A549 (cell line): ENCODE results near the gene SCYL2. TPM values are rescaled to one million over a fixed set of nuclear protein-coding genes. Genes with fewer than 3 reads are reported as not detected.

ENCODE experiments used
- ATAC-seq, 2 experiments: fragments of 200-7000 bp in 1 of 2; fragments of >200 bp in 1 of 2; cut with Nextera tagmentation in 1 of 2; cut with Tn5 transposase in 1 of 2; 3 replicates each; pipeline versions ENCODE4 v1.8.0 to v1.9.1; 2018 to 2020; ENCODE audit warnings: mild to moderate bottlenecking in 1 of 2, moderate library complexity in 1 of 2
- CTCF ChIA-PET: fragments of 300-600 bp; sonication (Branson Sonifier 250); formaldehyde crosslinking; extraction: SDS; loops from one replicate; lab custom pipeline; 2021; ENCODE audit warnings: antibody characterized with exemption, inconsistent platforms; lab: Yijun Ruan, JAX
- POLR2A ChIA-PET: fragments of 350-600 bp; formaldehyde crosslinking; extraction: SDS; loops from one replicate; lab custom pipeline; 2021; ENCODE audit warnings: antibody characterized with exemption, inconsistent platforms; lab: Yijun Ruan, JAX
- DNase-seq, 2 experiments: peaks; one replicate each; pipeline versions ENCODE4 v3.0.0 to v3.0.0-alpha.2; 2011 to 2016; ENCODE audit warnings: low read depth in 1 of 2, low spot score in 1 of 2
- FAIRE-seq: peaks from 2 replicates; lab custom pipeline; 2011; peaks lifted over from hg19 to GRCh38; lab: Jason Lieb, UNC
- H3K27ac ChIP-seq, 2 experiments: fragments of >200 bp; sonication (Bioruptor Twin); formaldehyde crosslinking; 3 replicates each; pipeline ENCODE4 v1.5.1; 2016 to 2017
- H3K4me1 ChIP-seq: fragments of >200 bp; sonication (Bioruptor Twin); formaldehyde crosslinking; 3 replicates; pipeline ENCODE4 v1.6.1; 2016
- H3K4me2 ChIP-seq: fragments of >200 bp; sonication (Bioruptor Twin); formaldehyde crosslinking; 3 replicates; pipeline ENCODE4 v1.6.1; 2016
- H3K4me3 ChIP-seq: fragments of >200 bp; sonication (Bioruptor Twin); formaldehyde crosslinking; 3 replicates; pipeline ENCODE4 v1.5.1; 2016
- H3K9me3 ChIP-seq: fragments of >200 bp; sonication (Bioruptor Twin); formaldehyde crosslinking; 3 replicates; pipeline ENCODE4 v1.6.1; 2016
- BCL3 ChIP-seq: fragments of >200 bp; sonication (Bioruptor Twin); formaldehyde crosslinking; IDR thresholded peaks from 3 replicates; pipeline ENCODE4 v1.6.1; 2016
- BHLHE40 ChIP-seq: IDR thresholded peaks from 2 replicates; pipeline ENCODE4 v1.6.1; 2012; ENCODE audit warnings: low read depth, low read length, inconsistent platforms
- CEBPB ChIP-seq, 2 experiments: fragments of >200 bp in 1 of 2; sonication (Bioruptor Twin) in 1 of 2; formaldehyde crosslinking in 1 of 2; IDR thresholded peaks; 2 replicates each; pipeline ENCODE4 v1.6.1; 2012 to 2016
- CHD2 ChIP-seq: fragments of 150-350 bp; IDR thresholded peaks from 2 replicates; pipeline ENCODE4 v1.6.1; 2014; ENCODE audit warnings: low read length; ENCODE audit not compliant: partially characterized antibody
- EHF ChIP-seq: fragments of 250-450 bp; sonication (Bioruptor Pico); IDR thresholded peaks from 2 replicates; pipeline ENCODE4 v1.5.0; 2020; ENCODE audit warnings: mild to moderate bottlenecking
- ESRRA ChIP-seq: fragments of 150-350 bp; IDR thresholded peaks from 2 replicates; pipeline ENCODE4 v1.6.1; 2014; ENCODE audit warnings: mild to moderate bottlenecking, low read length, borderline replicate concordance
- FOSB ChIP-seq: fragments of 250-450 bp; sonication (Bioruptor Pico); IDR thresholded peaks from 2 replicates; pipeline ENCODE4 v1.5.0; 2020; ENCODE audit warnings: mild to moderate bottlenecking, moderate library complexity
- HOXA7 ChIP-seq: fragments of 250-450 bp; sonication (Bioruptor Pico); IDR thresholded peaks from 2 replicates; pipeline ENCODE4 v1.5.0; 2020; ENCODE audit warnings: mild to moderate bottlenecking, moderate library complexity
- HOXB13 ChIP-seq: fragments of 250-450 bp; sonication (Bioruptor Pico); IDR thresholded peaks from 2 replicates; pipeline ENCODE4 v1.5.0; 2020; ENCODE audit warnings: low read depth, mild to moderate bottlenecking, moderate library complexity
- JUN ChIP-seq, 2 experiments: fragments of >200 bp; sonication (Bioruptor Twin); formaldehyde crosslinking; IDR thresholded peaks; 2 replicates in 1 of 2; 3 replicates in 1 of 2; pipeline ENCODE4 v1.6.1; 2016 to 2017
- JUNB ChIP-seq: fragments of >200 bp; sonication (Bioruptor Twin); formaldehyde crosslinking; IDR thresholded peaks from 2 replicates; pipeline ENCODE4 v1.6.1; 2016
- MAZ ChIP-seq: fragments of 150-350 bp; IDR thresholded peaks from 2 replicates; pipeline ENCODE4 v1.6.1; 2014; ENCODE audit warnings: antibody characterized with exemption, low read depth, low read length, borderline replicate concordance
- NPAS2 ChIP-seq: fragments of 250-450 bp; sonication (Bioruptor Pico); IDR thresholded peaks from 2 replicates; pipeline ENCODE4 v1.8.0; 2022; ENCODE audit warnings: mild to moderate bottlenecking, moderate library complexity, borderline replicate concordance
- PHF8 ChIP-seq: fragments of 200-600 bp; sonication (generic); IDR thresholded peaks from 2 replicates; pipeline ENCODE4 v1.6.1; 2016; ENCODE audit warnings: low read depth, mild to moderate bottlenecking, antibody characterized with exemption, moderate library complexity, borderline replicate concordance
- RAD21 ChIP-seq, 2 experiments: fragments of >200 bp in 1 of 2; sonication (Bioruptor Twin) in 1 of 2; formaldehyde crosslinking in 1 of 2; IDR thresholded peaks in 1 of 2; conservative IDR thresholded peaks in 1 of 2; 2 replicates in 1 of 2; 3 replicates in 1 of 2; pipeline ENCODE4 v1.6.1; 2012 to 2018; ENCODE audit warnings: inconsistent platforms in 1 of 2
- RARB ChIP-seq: fragments of 250-450 bp; sonication (Bioruptor Pico); IDR thresholded peaks from 2 replicates; pipeline ENCODE4 v1.8.0; 2021; ENCODE audit warnings: mild to moderate bottlenecking, moderate library complexity
- RCOR1 ChIP-seq: fragments of 150-350 bp; IDR thresholded peaks from 2 replicates; pipeline ENCODE4 v1.6.1; 2014; ENCODE audit warnings: antibody characterized with exemption, low read length, low read depth
- SREBF2 ChIP-seq: fragments of 450-650 bp; IDR thresholded peaks from 2 replicates; pipeline ENCODE4 v1.6.1; 2014; ENCODE audit warnings: mild to moderate bottlenecking, moderate library complexity
- TP53 ChIP-seq: fragments of 250-450 bp; sonication (Bioruptor Pico); IDR thresholded peaks from 2 replicates; pipeline ENCODE4 v1.5.0; 2021; ENCODE audit warnings: mild to moderate bottlenecking, moderate library complexity
- ZC3H11A ChIP-seq: fragments of 450-650 bp; IDR thresholded peaks from 2 replicates; pipeline ENCODE4 v1.6.1; 2014; ENCODE audit warnings: antibody characterized with exemption, mild to moderate bottlenecking
- WGBS: methylation state at CpG from one replicate; pipeline ENCODE4 v1.1.6; 2017; ENCODE audit errors: missing lambda C conversion rate; 5-methylcytosine and 5-hydroxymethylcytosine counted together
- polyA plus RNA-seq, 4 experiments: library from polyadenylated mRNA; depleted of rRNA in 3 of 4; stranded (reverse); fragments of >200 nt; fragmentation: RNase III in 1 of 4; extraction: RNeasy Plus Mini Kit Qiagen cat#74134 plus additional on column Dnase treatment in 1 of 4; gene quantifications; 2 replicates in 3 of 4; 3 replicates in 1 of 4; pipeline ENCODE4 v1.2.3, GENCODE V29; 2011 to 2017
- TF ChIP-seq, protein P1 (sequence below): fragments of >200 bp; sonication (Bioruptor Twin); formaldehyde crosslinking; IDR thresholded peaks from 2 replicates; pipeline ENCODE4 v1.6.1; 2016
- TF ChIP-seq, protein P2 (sequence below): IDR thresholded peaks from 2 replicates; pipeline ENCODE4 v1.6.1; 2012
- TF ChIP-seq, protein P3 (sequence below): fragments of >200 bp; sonication (Bioruptor Twin); formaldehyde crosslinking; IDR thresholded peaks from 3 replicates; pipeline ENCODE4 v1.5.1; 2016

Gene SCYL2
- polyA plus RNA-seq, 2 of the 4 experiments (the other 2 are of a cell fraction) = 21.7 to 51.7 TPM

GRCh38 chr12:100274291-100274690 is 7.3 kb downstream of the SCYL2 start:
- Histone ChIP-seq H3K9me3 (no peaks in the 10 kb centered on the region), H3K4me2 (no peak overlapping the region), H3K4me1 (peaks cover 3% of the 10 kb centered on the region; the same call in 2 of the 3 replicates), H3K4me3 (no peak overlapping the region), H3K27ac (no peak overlapping the region)
- TF ChIP-seq, protein P1, sequence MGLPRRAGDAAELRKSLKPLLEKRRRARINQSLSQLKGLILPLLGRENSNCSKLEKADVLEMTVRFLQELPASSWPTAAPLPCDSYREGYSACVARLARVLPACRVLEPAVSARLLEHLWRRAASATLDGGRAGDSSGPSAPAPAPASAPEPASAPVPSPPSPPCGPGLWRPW = no peak
- TF ChIP-seq, protein P2, sequence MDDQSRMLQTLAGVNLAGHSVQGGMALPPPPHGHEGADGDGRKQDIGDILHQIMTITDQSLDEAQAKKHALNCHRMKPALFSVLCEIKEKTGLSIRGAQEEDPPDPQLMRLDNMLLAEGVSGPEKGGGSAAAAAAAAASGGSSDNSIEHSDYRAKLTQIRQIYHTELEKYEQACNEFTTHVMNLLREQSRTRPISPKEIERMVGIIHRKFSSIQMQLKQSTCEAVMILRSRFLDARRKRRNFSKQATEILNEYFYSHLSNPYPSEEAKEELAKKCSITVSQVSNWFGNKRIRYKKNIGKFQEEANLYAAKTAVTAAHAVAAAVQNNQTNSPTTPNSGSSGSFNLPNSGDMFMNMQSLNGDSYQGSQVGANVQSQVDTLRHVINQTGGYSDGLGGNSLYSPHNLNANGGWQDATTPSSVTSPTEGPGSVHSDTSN = no peak
- TF ChIP-seq NPAS2 (CRISPR knock-in tag) = no peak
- no peak for TF ChIP-seq CHD2
- TF ChIP-seq FOSB (CRISPR knock-in tag) = no peak
- no peak for TF ChIP-seq EHF (CRISPR knock-in tag)
- no peak for TF ChIP-seq SREBF2
- TF ChIP-seq HOXA7 (CRISPR knock-in tag) = no peak
- no peak for TF ChIP-seq PHF8
- TF ChIP-seq HOXB13 (CRISPR knock-in tag) = no peak
- no peak for TF ChIP-seq MAZ
- TF ChIP-seq JUN (IDR thresholded peaks at IDR 0.05) = no peak
- no peak for TF ChIP-seq RAD21 (conservative IDR thresholded peaks at IDR 0.05 in 1 of 2, IDR thresholded peaks at IDR 0.05 in 1 of 2)
- TF ChIP-seq, protein P3, sequence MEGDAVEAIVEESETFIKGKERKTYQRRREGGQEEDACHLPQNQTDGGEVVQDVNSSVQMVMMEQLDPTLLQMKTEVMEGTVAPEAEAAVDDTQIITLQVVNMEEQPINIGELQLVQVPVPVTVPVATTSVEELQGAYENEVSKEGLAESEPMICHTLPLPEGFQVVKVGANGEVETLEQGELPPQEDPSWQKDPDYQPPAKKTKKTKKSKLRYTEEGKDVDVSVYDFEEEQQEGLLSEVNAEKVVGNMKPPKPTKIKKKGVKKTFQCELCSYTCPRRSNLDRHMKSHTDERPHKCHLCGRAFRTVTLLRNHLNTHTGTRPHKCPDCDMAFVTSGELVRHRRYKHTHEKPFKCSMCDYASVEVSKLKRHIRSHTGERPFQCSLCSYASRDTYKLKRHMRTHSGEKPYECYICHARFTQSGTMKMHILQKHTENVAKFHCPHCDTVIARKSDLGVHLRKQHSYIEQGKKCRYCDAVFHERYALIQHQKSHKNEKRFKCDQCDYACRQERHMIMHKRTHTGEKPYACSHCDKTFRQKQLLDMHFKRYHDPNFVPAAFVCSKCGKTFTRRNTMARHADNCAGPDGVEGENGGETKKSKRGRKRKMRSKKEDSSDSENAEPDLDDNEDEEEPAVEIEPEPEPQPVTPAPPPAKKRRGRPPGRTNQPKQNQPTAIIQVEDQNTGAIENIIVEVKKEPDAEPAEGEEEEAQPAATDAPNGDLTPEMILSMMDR = no peak
- no peak for TF ChIP-seq CEBPB (IDR thresholded peaks at IDR 0.05)
- TF ChIP-seq RCOR1 = no peak
- TF ChIP-seq ESRRA = no peak
- no peak for TF ChIP-seq BCL3
- TF ChIP-seq JUNB = no peak
- no peak for ATAC-seq
- POLR2A ChIA-PET = no interaction called here
- 91% methylated on average over 2 of the region's 2 CpGs for whole genome bisulfite sequencing
- no peak for DNase-seq
- CTCF ChIA-PET = interaction anchor here (1.4 kb wide), 1 partner anchor 119 kb away, joined by 3 read pairs; no protein-coding TSS in a partner anchor
- FAIRE-seq = no peak

DNA sequence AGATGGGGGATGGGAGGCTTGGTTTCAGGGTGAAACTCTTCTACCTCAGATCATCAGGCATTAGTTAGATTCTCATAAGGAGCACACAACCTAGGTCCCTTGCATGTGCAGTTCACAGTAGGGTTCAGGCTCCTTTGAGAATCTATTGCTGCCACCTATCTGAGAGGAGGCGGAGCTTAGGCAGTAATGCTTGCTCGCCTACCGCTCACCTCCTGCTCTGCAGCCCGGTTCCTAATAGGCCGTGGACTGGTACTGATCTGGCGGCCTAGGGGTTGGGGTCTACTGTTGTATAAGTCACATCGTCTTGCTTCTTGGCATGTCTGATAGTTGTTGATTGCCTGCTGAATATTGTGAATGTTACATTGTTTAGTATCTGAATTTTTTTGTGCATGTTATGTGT is 12.2 kb downstream of the SCYL2 start:
- H3K4me2 ChIP-seq = no peak overlapping the region
- CTCF ChIA-PET = interaction anchor here (1.4 kb wide), 1 partner anchor 10 kb away, joined by 4 read pairs; no protein-coding TSS in a partner anchor

More for the DNA sequence above, 12.2 kb downstream of the SCYL2 start:
- FAIRE-seq = no peak
- Histone ChIP-seq H3K9me3 (no peaks in the 10 kb centered on the region), H3K27ac (no peak overlapping the region), H3K4me1 (peaks cover 10% of the 10 kb centered on the region; the same call in 2 of the 3 replicates), H3K4me3 (no peak overlapping the region)
- POLR2A ChIA-PET = interaction anchor here (0.6 kb wide), 1 partner anchor 462 kb away, joined by 4 read pairs; no protein-coding TSS in a partner anchor
- TF ChIP-seq RCOR1 = no peak
- TF ChIP-seq ZC3H11A = no peak
- TF ChIP-seq SREBF2 = no peak
- TF ChIP-seq, protein P3 = no peak
- TF ChIP-seq, protein P1 = no peak
- no peak for TF ChIP-seq FOSB (CRISPR knock-in tag)
- TF ChIP-seq RARB = no peak
- no peak for TF ChIP-seq BHLHE40
- TF ChIP-seq TP53 (CRISPR knock-in tag) = no peak
- TF ChIP-seq, all 56 proteins: peak for 0
- ATAC-seq (no peak; a peak in 1 of 6 replicates), DNase-seq (no peak)
- 98% methylated on average over 7 of the region's 7 CpGs for WGBS
